Loucy (cell line): ENCODE measurements around the gene PHACTR3.

Experiments used
- CTCF ChIP-seq: fragments of 200-600 bp; sonication (generic); conservative IDR thresholded peaks from 2 replicates; pipeline ENCODE4 v1.5.1; 2014; ENCODE audit warnings: mild to moderate bottlenecking, antibody characterized with exemption, low read length
- EZH2phosphoT487 ChIP-seq: fragments of 200-600 bp; IDR thresholded peaks from 2 replicates; pipeline ENCODE4 v1.6.1; 2018; ENCODE audit warnings: antibody characterized with exemption, mild to moderate bottlenecking, moderate library complexity, borderline replicate concordance

- TF ChIP-seq CTCF (no peak), EZH2phosphoT487 (no peak)
Observed at GRCh38 chr20:59888050-59888449, 283.7 kb downstream of the PHACTR3 start.
